H54 (cell line): ENCODE measurements around the gene RHOC.

Source experiments
- DNase-seq: peaks from one replicate; pipeline ENCODE4 v3.0.0; 2011; ENCODE audit warnings: low spot score, mixed read lengths; ENCODE audit not compliant: insufficient read length
- FAIRE-seq: peaks from 3 replicates; lab custom pipeline; 2011; peaks lifted over from hg19 to GRCh38; lab: Jason Lieb, UNC
- POLR2A ChIP-seq: IDR thresholded peaks from 2 replicates; pipeline ENCODE4 v1.6.1; 2011; ENCODE audit warnings: low read depth, mild to moderate bottlenecking, low read length

Gene RHOC

GRCh38 chr1:112701227-112702066, 5.5 kb downstream of the RHOC start:
- no peak for FAIRE-seq

GRCh38 chr1:112700290-112701226, 6.4 kb downstream of the RHOC start:
- TF ChIP-seq POLR2A, result no peak; the same call in 1 of the 2 replicates
- DNase-seq (peak; percentile 80), FAIRE-seq (peak; percentile 69)

More at GRCh38 chr1:112701227-112702066, 5.5 kb downstream of the RHOC start:
- no peak for TF ChIP-seq POLR2A
- DNase-seq, result no peak

GRCh38 chr1:112699425-112700144, 7.3 kb downstream of the RHOC start:
- TF ChIP-seq POLR2A, result no peak
- DNase-seq (no peak), FAIRE-seq (no peak)

GRCh38 chr1:112698366-112699310, 8.3 kb downstream of the RHOC start:
- TF ChIP-seq POLR2A, result no peak
- DNase-seq, result no peak
- FAIRE-seq, result no peak

GRCh38 chr1:112697781-112698201, 9.1 kb downstream of the RHOC start:
- no peak for FAIRE-seq
- TF ChIP-seq POLR2A, result no peak
- no peak for DNase-seq

- FAIRE-seq, result no peak
- TF ChIP-seq POLR2A, result no peak
- no peak for DNase-seq
Measured at GRCh38 chr1:112696578-112697314, 10.2 kb downstream of the RHOC start.

GRCh38 chr1:112695276-112695675, 11.7 kb downstream of the RHOC start:
- no peak for TF ChIP-seq POLR2A
- DNase-seq, result no peak
- no peak for FAIRE-seq

GRCh38 chr1:112694363-112694929, 12.5 kb downstream of the RHOC start:
- DNase-seq (no peak), FAIRE-seq (no peak)
- no peak for TF ChIP-seq POLR2A

- FAIRE-seq (no peak), DNase-seq (no peak)
- TF ChIP-seq POLR2A, result no peak
Measured at GRCh38 chr1:112693821-112694220, 13.1 kb downstream of the RHOC start.

GRCh38 chr1:112692681-112693080, 14.2 kb downstream of the RHOC start:
- DNase-seq (no peak), FAIRE-seq (no peak)
- no peak for TF ChIP-seq POLR2A

GRCh38 chr1:112689842-112690237, 17.1 kb downstream of the RHOC start:
- DNase-seq (no peak), FAIRE-seq (no peak)
- TF ChIP-seq POLR2A, result no peak
